Stimulated activated memory B cell treated with anti-CD40 and anti-IgM and Interleukin-4, amounts not matched to agents 10 μg/mL and 1 μg/mL and 100 μg/mL, for 72 hours (primary cell): ENCODE data around the gene ABCG1.

ENCODE experiments used
- ATAC-seq: fragments of 150-1000 bp; cut with Tn5 transposase; 2 replicates; pipeline ENCODE4 v1.10.0; 2021
- H3K27ac Mint-ChIP-seq: one replicate; pipeline ENCODE4 v1.8.0; 2022; ENCODE audit warnings: mild to moderate bottlenecking, mixed read lengths
- H3K27me3 Mint-ChIP-seq: one replicate; pipeline ENCODE4 v1.8.0; 2022; ENCODE audit warnings: mixed read lengths
- H3K36me3 Mint-ChIP-seq: one replicate; pipeline ENCODE4 v1.8.0; 2022; ENCODE audit warnings: mixed read lengths
- H3K4me1 Mint-ChIP-seq: one replicate; pipeline ENCODE4 v1.8.0; 2022; ENCODE audit warnings: mixed read lengths
- H3K4me3 Mint-ChIP-seq: one replicate; pipeline ENCODE4 v1.8.0; 2022; ENCODE audit warnings: mild to moderate bottlenecking, moderate library complexity, mixed read lengths
- H3K9me3 Mint-ChIP-seq: one replicate; pipeline ENCODE4 v1.8.0; 2022; ENCODE audit warnings: mixed read lengths

Gene ABCG1

DNA sequence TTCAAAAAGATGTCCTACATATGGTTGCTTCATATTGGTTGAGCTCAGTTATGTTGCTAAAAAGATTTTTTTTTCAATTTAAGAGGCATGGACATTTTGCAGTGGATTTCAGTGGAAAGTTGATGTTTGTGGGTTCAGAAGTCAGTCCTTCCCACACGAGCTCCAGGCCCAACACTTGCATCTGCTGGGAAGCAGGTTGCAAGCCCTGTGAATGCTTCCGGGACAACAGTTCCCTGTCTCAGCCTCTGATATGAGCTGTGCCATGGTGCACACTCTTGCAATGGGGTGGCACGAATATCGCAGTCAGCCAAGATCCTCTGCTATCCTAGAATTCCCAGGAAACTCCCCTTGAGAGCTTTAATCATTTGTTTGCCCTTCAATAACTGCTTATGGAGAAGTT is 30.3 kb upstream of the ABCG1 start:
- peak overlapping the region; percentile 83 for H3K27ac Mint-ChIP-seq
- ATAC-seq, result no peak
- peak overlapping the region; percentile 8 for H3K4me3 Mint-ChIP-seq
- H3K4me1 Mint-ChIP-seq, result peaks cover 38% of the 10 kb centered on the region
- H3K36me3 Mint-ChIP-seq, result no peaks in the 10 kb centered on the region
- no peaks in the 10 kb centered on the region for H3K27me3 Mint-ChIP-seq
- no peaks in the 10 kb centered on the region for H3K9me3 Mint-ChIP-seq

DNA sequence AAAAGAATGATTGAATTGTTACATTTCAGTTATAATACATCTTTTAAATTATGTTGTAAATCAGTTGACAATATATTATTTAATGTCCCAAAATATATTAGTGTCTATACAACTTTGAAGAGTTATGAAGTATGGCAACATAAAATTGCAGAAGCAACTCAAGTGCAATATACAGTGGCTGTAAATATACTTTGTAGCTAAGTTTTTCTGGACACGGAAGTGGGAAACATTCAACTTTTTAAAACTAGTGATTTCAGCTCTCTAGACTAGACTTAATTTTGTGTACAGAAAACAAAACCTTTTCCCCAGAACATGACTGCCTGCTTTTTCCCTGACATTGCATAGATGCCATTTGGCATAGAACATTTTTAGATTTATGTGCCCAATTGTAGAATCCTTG is 29.5 kb upstream of the ABCG1 start:
- no peak for ATAC-seq
- H3K27me3 Mint-ChIP-seq, result no peaks in the 10 kb centered on the region
- H3K27ac Mint-ChIP-seq, result no peak overlapping the region
- H3K4me3 Mint-ChIP-seq, result no peak overlapping the region
- H3K36me3 Mint-ChIP-seq, result no peaks in the 10 kb centered on the region
- H3K9me3 Mint-ChIP-seq, result no peaks in the 10 kb centered on the region
- peaks cover 38% of the 10 kb centered on the region for H3K4me1 Mint-ChIP-seq

DNA sequence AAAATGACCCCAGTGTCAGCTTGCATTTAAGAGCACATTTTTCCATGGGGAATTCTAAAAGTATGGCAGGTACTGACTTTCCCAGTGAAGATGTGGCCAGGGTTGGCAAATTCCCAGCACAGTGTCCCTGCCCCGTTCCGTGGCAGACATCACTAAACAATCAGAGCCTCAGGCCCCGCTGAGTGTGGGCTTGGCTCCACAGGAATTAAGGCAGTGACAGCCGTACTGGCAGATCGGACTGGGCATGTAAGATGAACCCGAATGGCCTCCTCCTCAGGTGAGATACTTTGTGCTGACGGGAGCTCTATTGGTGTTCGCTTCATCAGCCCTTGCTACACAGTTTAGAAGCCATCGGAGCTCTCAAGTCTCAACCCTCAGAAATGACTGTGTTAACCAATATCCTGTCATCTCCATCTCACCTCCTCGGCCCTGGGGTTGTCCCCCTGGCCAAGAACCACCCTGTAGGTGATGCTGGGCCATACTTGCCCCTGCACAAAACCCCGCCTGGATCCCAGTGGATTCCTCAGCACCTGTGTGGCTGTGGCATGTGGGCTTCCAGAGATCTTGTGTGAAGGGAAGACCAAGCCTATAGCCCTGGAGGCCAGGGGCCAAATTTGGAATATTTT is 29.0 kb upstream of the ABCG1 start:
- Mint-ChIP-seq H3K4me3 (no peak overlapping the region), H3K36me3 (no peaks in the 10 kb centered on the region), H3K4me1 (peaks cover 43% of the 10 kb centered on the region), H3K27ac (no peak overlapping the region), H3K9me3 (no peaks in the 10 kb centered on the region), H3K27me3 (no peaks in the 10 kb centered on the region)
- no peak for ATAC-seq

DNA sequence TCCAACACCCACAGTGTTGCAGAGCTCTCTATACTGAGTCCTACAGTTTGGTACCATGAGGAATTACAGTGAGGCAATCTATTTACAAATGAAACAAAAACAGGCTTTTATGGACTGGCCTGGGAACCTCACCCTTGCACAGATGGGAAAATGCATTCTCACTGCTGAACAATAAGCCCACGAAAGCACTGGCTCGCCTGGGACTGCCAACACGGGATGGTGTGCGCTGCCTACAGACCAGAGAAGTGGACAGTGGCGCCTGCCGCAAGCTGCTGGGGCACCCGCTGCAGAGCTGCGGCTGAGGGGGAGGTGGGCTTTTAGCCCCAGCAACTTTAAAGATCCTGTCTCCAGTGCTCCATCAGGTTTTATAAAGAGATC is 28.5 kb upstream of the ABCG1 start:
- no peaks in the 10 kb centered on the region for H3K9me3 Mint-ChIP-seq
- peaks cover 48% of the 10 kb centered on the region for H3K4me1 Mint-ChIP-seq
- H3K4me3 Mint-ChIP-seq, result no peak overlapping the region
- no peak for ATAC-seq
- no peaks in the 10 kb centered on the region for H3K36me3 Mint-ChIP-seq
- H3K27ac Mint-ChIP-seq, result no peak overlapping the region
- no peaks in the 10 kb centered on the region for H3K27me3 Mint-ChIP-seq

DNA sequence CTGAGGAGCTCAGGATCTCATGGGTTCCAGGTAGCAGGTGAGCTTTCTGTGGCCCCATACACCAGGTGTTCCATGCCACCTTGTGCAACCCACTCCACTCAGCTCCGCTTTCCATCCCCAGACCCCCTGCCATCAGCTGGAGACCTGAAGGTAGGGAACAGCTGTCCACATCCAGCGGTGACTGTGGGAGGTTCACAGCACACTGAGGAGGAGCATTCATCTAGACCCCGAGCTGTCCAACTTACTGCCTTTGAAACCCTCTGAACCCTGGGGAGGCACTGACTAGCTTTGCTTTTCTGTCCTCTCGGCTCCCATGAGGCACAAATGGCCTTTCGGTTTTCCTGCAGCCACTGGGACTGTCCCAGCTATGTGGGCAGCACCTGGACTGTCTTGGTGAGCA is 27.9 kb upstream of the ABCG1 start:
- Mint-ChIP-seq H3K4me3 (no peak overlapping the region), H3K27ac (no peak overlapping the region), H3K36me3 (no peaks in the 10 kb centered on the region), H3K27me3 (no peaks in the 10 kb centered on the region), H3K9me3 (no peaks in the 10 kb centered on the region), H3K4me1 (peaks cover 49% of the 10 kb centered on the region)
- ATAC-seq, result no peak

DNA sequence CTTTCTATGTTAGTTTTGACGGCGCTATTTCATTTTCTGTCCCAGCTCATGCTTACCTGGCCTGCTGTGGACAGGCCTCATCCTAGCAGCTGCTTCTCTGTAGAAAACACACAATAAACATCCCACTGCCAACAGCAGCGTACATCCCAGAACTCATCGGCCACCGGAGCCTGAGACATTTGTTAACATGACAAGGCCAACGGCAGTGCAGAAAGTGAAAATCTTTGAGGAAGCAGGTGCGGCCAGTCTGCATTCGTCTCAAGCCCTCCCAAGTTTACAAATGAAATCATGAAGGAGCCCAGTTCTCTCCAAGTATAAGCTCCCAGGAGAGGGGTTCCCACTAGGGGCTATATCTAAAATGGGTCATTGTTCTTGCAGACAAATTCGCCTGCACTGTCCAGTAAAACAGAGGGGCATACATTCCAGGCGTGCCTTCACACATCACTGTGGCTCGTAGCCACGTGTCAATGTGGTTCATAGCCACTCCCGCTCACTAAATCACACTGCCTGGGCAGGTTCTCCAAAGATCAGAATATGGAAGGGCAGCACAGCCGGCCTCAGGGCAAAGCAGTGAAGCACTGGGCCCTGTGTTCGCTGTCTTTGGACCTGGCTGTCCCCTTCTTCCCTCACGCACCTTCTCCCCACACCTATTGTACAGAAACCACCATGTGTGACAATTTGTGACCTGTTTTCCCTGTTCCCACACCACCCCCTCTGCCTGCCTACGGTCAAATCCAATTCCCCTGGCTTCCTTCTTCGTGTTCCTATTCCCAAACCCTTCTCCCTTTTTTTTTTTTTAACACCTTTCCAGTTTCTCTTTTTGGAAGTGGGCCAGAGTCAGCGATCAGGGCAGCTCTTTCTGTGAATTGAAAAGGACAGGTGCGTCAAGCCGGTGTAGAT is 27.0 kb upstream of the ABCG1 start:
- no peaks in the 10 kb centered on the region for H3K9me3 Mint-ChIP-seq
- no peak overlapping the region for H3K4me3 Mint-ChIP-seq
- no peak overlapping the region for H3K27ac Mint-ChIP-seq
- peaks cover 43% of the 10 kb centered on the region for H3K4me1 Mint-ChIP-seq
- H3K36me3 Mint-ChIP-seq, result no peaks in the 10 kb centered on the region
- H3K27me3 Mint-ChIP-seq, result no peaks in the 10 kb centered on the region
- ATAC-seq, result no peak

DNA sequence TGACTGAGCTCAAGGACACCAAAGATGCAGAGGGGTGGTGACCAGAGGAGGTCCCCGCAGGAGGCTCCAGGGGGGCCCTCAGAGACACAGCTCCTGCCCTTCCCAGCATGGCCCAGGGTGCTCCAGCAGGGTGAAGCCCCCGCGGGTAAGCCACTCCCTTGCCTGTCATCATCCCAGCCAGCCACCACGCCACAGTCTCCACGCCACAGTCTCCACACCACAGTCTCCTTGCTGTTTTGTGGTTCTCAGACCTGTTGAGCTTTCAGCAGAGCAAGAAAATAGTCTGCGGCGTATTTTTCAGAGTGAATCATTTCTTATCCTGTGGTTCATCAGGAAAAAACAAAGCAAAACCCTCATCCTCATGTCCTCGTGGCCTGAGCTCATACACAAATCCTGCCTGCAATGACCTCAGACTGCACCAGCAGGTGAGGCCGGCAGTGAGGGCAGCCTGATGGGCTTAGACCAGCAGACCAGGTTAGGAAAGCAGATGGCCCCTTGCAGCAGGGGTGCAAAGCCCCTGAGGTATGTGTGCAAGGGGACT is 25.7 kb upstream of the ABCG1 start:
- H3K4me1 Mint-ChIP-seq, result peaks cover 32% of the 10 kb centered on the region
- H3K4me3 Mint-ChIP-seq, result no peak overlapping the region
- no peaks in the 10 kb centered on the region for H3K36me3 Mint-ChIP-seq
- no peak for ATAC-seq
- H3K9me3 Mint-ChIP-seq, result no peaks in the 10 kb centered on the region
- H3K27ac Mint-ChIP-seq, result no peak overlapping the region
- H3K27me3 Mint-ChIP-seq, result no peaks in the 10 kb centered on the region

DNA sequence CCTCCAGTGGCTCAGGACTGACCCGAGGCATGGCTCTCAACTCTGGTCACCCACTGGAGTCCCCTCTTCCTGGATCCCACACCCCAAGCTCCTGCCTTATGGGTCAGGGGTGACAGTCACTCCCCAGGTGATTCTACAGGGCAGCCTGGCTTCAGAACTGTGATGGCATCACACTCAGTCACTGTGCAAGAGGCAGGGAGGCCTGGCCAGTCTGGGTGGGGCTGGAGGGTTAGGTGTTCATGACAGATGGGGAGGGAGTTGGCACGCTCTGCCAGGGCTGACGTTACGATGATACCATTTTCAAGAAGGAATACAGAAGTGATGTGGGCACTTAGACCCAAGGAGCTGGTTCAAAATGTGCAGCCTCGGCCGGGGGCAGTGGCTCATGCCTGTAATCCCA is 25.2 kb upstream of the ABCG1 start:
- no peak overlapping the region for H3K27ac Mint-ChIP-seq
- no peak for ATAC-seq
- H3K4me3 Mint-ChIP-seq, result no peak overlapping the region
- no peaks in the 10 kb centered on the region for H3K36me3 Mint-ChIP-seq
- no peaks in the 10 kb centered on the region for H3K27me3 Mint-ChIP-seq
- H3K9me3 Mint-ChIP-seq, result no peaks in the 10 kb centered on the region
- H3K4me1 Mint-ChIP-seq, result peaks cover 32% of the 10 kb centered on the region

DNA sequence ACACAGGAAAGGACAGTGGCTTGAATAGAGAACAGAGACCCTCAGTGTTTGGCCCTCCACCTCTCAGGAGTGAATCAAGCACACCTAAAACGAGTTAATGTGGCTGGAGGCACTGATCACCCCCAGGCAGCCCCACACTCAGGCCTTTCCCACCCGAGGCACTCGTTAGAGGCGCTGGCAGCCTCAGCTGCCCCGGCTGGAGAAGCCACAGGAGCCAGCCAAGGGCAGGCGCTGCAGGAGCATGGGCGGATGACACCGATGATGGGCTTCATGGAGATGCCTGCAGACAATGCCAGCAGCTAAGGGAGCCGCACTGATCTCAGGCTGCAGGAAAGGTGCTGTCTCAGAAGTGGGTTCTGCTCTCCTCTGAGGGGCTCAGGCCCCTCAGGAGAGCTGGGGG is 24.1 kb upstream of the ABCG1 start:
- Mint-ChIP-seq H3K9me3 (no peaks in the 10 kb centered on the region), H3K27ac (no peak overlapping the region), H3K4me1 (peaks cover 35% of the 10 kb centered on the region), H3K4me3 (no peak overlapping the region), H3K36me3 (no peaks in the 10 kb centered on the region), H3K27me3 (no peaks in the 10 kb centered on the region)
- ATAC-seq, result no peak

DNA sequence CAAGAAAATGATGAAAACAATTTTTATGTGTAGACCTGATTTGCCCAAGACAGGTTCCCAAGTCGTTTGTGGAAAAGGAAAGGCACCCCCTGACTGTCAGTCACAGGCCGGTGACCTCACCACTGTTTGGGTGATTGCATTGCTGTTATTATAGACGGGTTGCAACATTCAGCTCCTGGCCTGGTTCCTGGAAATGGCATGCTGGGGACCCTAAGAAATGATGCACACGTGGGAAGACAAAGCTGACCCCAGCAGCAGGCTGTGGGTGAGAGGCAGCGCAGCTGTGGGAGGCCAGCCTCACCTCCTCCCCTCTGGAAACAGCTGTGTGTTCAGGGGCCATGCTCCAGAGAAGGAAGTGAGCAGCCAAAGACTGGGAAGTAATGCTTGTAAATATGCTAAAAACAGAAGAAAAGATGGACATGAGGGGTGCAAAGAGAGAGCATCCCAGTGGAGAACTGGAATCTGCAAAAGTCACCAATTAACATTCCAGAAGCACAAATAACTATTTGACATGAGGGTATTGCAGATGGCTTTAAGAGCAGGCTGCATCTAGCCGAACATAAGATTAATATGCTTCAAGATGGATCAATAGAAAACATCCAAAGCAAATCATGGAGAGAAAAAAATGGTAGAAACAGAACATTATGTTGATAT is 23.4 kb upstream of the ABCG1 start:
- Mint-ChIP-seq H3K27me3 (no peaks in the 10 kb centered on the region), H3K27ac (no peak overlapping the region), H3K9me3 (no peaks in the 10 kb centered on the region), H3K4me1 (peaks cover 32% of the 10 kb centered on the region), H3K36me3 (no peaks in the 10 kb centered on the region), H3K4me3 (no peak overlapping the region)
- no peak for ATAC-seq

DNA sequence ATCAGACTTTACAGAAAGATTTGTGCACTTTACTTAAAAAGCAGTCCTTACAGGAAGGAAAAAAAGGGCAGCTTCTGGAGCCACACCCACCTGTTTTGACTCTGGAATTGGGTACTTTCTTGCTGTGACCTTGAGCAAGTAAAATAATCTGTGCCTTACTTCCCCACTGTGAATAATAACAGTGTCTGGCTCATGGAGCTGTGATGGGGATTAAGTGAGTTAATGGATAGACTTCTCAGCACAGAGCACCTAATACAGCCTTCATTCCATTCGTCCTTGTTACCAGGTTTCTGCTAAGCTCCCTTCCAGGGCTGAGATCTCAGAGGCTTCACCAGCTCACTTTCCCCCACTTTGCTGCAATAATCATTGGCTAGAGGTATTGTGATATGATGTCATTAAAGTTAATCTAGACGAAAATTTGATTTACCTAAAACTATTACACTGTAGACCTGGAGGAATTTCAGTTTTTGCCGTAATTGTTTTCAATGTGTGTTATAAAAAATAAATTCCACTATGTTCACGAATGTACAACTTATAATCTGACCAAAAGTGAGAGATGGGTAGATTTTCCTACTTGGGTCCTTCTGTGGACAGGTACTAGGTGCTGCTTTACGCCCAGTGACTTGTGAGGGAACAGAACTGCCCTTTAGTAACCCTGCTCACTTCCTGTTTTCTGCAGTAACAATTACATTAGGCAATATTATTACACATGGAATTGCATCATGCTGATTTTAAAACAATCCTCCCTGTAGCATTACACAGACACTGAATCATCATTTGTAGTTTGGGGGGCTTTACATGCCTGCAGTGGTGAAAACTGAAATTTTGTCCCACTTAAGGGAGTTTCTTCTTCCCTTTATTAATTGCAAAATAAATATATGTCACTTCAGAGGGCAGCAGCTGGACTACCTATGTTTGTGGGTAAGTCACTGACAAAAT is 19.7 kb upstream of the ABCG1 start:
- Mint-ChIP-seq H3K27me3 (no peaks in the 10 kb centered on the region), H3K27ac (no peak overlapping the region), H3K9me3 (no peaks in the 10 kb centered on the region), H3K4me3 (no peak overlapping the region), H3K4me1 (peaks cover 31% of the 10 kb centered on the region), H3K36me3 (no peaks in the 10 kb centered on the region)
- peak; percentile 86 for ATAC-seq

DNA sequence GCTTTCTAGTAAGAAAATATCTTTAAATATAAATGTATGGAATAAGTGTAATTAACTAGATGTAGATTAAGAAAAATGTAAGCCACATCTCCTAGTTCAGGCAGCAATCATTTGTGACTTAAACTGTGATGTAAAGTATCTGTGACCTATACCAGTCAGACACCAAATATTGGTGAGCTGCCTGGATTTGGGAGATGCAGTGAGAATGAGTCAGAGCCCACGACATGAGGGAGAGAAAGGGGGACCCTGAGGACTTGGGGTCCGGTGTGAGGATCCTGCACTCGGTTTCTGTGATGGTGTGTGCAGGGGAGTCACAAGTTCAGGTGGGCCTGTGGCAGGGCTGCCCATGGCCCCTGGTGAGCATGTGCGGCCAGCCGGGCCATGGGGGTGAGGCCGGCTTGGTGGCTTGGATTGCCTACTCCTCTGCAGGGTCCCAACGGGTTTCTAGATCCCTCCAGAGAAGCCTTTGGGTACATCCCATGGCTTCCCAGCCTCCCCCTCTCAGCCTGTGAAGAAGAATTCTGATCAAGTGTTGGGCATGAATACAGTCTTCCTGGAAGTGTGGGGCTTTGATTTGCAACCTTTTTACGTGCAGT is 19.0 kb upstream of the ABCG1 start:
- no peak overlapping the region for H3K27ac Mint-ChIP-seq
- H3K4me1 Mint-ChIP-seq, result peaks cover 27% of the 10 kb centered on the region
- no peaks in the 10 kb centered on the region for H3K36me3 Mint-ChIP-seq
- no peak for ATAC-seq
- H3K4me3 Mint-ChIP-seq, result no peak overlapping the region
- no peaks in the 10 kb centered on the region for H3K9me3 Mint-ChIP-seq
- no peaks in the 10 kb centered on the region for H3K27me3 Mint-ChIP-seq

DNA sequence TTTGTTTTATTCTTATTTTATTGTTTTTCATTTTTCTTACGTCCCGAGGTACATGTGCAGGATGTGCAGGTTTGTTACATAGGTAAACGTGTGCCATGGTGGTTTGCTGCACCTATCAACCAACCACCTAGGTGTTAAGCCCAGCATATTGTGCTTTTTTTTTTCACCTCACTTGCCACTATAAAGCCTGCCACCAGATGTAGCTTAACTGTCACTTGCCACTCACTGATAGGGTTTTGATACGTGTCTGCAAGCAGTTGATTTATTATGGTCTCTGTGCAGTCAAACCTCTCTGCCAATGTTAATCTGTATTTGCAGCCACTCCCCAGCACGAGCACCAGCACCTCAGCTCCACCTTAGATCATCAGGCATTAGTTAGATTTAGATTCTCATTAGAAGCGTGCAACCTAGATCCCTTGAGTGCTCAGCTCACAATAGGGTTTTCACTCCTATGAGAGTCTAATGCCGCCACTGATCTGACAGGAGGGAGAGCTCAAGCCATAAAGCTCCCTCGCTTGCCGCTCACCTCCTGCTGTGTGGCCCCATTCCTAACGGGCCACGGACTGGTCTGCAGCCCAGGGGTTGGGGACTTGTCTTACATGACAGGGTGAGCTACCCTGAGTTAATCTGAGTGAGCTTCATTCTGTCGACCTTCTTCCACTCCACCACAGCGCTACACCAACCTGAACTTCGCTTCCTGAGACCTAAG is 17.9 kb upstream of the ABCG1 start:
- Mint-ChIP-seq H3K27me3 (no peaks in the 10 kb centered on the region), H3K4me1 (peaks cover 20% of the 10 kb centered on the region), H3K27ac (no peak overlapping the region), H3K9me3 (no peaks in the 10 kb centered on the region), H3K4me3 (no peak overlapping the region), H3K36me3 (no peaks in the 10 kb centered on the region)
- ATAC-seq, result no peak

DNA sequence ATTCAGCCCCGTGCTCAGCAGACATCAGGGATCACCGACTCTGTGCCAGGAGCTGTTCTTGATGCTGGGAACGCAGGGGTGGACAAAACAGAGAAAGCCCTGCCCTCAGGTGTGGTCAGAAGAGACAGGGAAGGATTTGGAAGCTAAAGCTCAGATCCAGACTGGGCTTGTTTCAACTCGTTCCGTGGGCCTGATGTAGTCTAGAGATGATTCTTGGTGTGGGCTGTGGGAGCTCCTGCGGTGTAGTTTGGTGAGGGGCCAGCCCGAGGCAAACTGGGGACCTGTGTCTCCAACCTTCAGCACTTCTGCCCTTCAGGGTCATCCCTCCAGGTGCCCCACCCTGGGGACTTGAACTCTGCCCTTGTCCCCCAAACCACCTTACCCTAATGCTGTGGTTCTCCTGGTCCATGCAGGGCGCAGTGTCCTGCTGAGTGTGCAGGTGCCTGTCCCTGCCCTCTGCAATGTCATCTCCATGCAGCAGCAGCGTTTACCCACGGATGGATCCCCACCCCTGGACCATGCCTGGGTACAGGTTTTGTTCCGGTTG is 17.3 kb upstream of the ABCG1 start:
- Mint-ChIP-seq H3K36me3 (no peaks in the 10 kb centered on the region), H3K4me3 (no peak overlapping the region), H3K27me3 (no peaks in the 10 kb centered on the region), H3K27ac (no peak overlapping the region), H3K4me1 (peaks cover 20% of the 10 kb centered on the region), H3K9me3 (no peaks in the 10 kb centered on the region)
- ATAC-seq, result no peak
